ENCODE results near the gene IGSF21. TPM values are rescaled to one million over a fixed set of nuclear protein-coding genes. Genes with fewer than 3 reads are reported as not detected.

IGSF21 gene
- total RNA-seq, 2 experiments from 2014 or later = not detected

DNA sequence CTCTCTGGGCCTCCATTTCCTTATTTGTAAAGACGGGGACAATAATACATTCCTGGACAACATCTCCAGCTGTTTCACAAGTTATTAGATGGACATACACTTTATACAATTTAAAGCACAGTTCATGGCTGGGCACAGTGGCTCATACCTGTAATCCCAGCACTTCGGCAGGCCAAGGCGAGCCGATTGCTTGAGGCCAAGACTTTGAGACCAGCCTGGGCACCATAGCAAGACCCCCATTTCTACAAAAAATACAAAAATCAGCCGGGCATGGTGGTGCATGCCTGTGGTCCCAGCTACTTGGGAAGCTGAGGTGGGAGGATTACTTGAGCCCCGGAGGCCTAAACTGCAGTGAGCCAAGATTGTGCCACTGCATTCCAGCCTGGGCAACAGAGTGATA is 34.1 kb downstream of the IGSF21 start:
- intact Hi-C loops (cut with DNase I, micrococcal nuclease) = no loop called here
- TF ChIP-seq, protein P1, sequence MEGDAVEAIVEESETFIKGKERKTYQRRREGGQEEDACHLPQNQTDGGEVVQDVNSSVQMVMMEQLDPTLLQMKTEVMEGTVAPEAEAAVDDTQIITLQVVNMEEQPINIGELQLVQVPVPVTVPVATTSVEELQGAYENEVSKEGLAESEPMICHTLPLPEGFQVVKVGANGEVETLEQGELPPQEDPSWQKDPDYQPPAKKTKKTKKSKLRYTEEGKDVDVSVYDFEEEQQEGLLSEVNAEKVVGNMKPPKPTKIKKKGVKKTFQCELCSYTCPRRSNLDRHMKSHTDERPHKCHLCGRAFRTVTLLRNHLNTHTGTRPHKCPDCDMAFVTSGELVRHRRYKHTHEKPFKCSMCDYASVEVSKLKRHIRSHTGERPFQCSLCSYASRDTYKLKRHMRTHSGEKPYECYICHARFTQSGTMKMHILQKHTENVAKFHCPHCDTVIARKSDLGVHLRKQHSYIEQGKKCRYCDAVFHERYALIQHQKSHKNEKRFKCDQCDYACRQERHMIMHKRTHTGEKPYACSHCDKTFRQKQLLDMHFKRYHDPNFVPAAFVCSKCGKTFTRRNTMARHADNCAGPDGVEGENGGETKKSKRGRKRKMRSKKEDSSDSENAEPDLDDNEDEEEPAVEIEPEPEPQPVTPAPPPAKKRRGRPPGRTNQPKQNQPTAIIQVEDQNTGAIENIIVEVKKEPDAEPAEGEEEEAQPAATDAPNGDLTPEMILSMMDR (IDR thresholded peaks at IDR 0.05) = no peak
- Mint-ChIP-seq H3K9me3 (no peaks in the 10 kb centered on the region), H3K27me3 (peaks cover 26% of the 10 kb centered on the region), H3K36me3 (ENCODE audit: low read depth) (no peaks in the 10 kb centered on the region), H3K4me1 (ENCODE audit: low read depth) (no peaks in the 10 kb centered on the region), H3K27ac (no peak overlapping the region), H3K4me3 (no peak overlapping the region)
- Histone ChIP-seq H3K27me3 (ENCODE audit: control insufficient read depth in 1 of 2, insufficient read depth in 2 of 2, low read length in 2 of 2) (no peaks in the 10 kb centered on the region), H3K27ac (ENCODE audit: low read depth in 1 of 2, low read length in 2 of 2) (no peak overlapping the region), H3K36me3 (ENCODE audit: insufficient read depth, low read length) (no peaks in the 10 kb centered on the region), H3K9me3 (ENCODE audit: control insufficient read depth in 1 of 2, insufficient read depth in 1 of 2, low read length in 2 of 2) (no peaks in the 10 kb centered on the region), H3K4me1 (ENCODE audit: insufficient read depth, low read length) (no peaks in the 10 kb centered on the region), H3K4me3 (ENCODE audit: low read length) (no peak overlapping the region)
- no peak for ATAC-seq (ENCODE audit: poor library complexity)
- ChIA-PET CTCF (no interaction called here), POLR2A (no interaction called here)
- DNase-seq = no peak

DNA sequence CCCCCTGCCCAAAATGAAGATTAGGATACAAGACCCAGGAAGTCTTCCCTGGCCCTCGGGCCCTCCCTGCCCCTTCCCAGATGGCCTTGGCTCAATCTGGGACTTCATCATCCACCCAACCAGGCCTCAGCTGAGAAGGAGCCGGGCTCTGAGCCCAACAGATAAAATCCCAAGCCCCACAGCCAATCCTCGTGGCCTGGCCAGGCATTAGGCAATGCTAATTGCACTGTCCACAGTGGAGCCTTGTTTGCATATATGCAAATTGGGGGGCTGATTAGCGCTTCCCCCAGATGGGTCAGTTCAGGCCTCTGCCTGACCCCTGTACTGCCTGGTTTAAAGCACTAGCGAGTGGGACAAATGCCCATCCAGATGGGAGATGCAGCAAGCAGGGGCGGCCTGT is 34.9 kb downstream of the IGSF21 start:
- Histone ChIP-seq H3K36me3 (ENCODE audit: insufficient read depth, low read length) (no peaks in the 10 kb centered on the region), H3K4me1 (ENCODE audit: insufficient read depth, low read length) (no peaks in the 10 kb centered on the region), H3K27me3 (ENCODE audit: control insufficient read depth in 1 of 2, insufficient read depth in 2 of 2, low read length in 2 of 2) (no peaks in the 10 kb centered on the region), H3K27ac (ENCODE audit: low read depth in 1 of 2, low read length in 2 of 2) (no peak overlapping the region), H3K4me3 (ENCODE audit: low read length) (no peak overlapping the region), H3K9me3 (ENCODE audit: control insufficient read depth in 1 of 2, insufficient read depth in 1 of 2, low read length in 2 of 2) (no peaks in the 10 kb centered on the region)
- intact Hi-C loops (cut with DNase I, micrococcal nuclease) = no loop called here
- Mint-ChIP-seq H3K4me1 (ENCODE audit: low read depth) (no peaks in the 10 kb centered on the region), H3K27ac (no peak overlapping the region), H3K9me3 (no peaks in the 10 kb centered on the region), H3K36me3 (ENCODE audit: low read depth) (no peaks in the 10 kb centered on the region), H3K4me3 (no peak overlapping the region), H3K27me3 (peaks cover 21% of the 10 kb centered on the region)
- ATAC-seq (ENCODE audit: poor library complexity) = no peak
- CTCF ChIA-PET = no interaction called here
- no peak for DNase-seq
- POLR2A ChIA-PET = no interaction called here
- TF ChIP-seq, protein P1 (IDR thresholded peaks at IDR 0.05) = no peak

DNA sequence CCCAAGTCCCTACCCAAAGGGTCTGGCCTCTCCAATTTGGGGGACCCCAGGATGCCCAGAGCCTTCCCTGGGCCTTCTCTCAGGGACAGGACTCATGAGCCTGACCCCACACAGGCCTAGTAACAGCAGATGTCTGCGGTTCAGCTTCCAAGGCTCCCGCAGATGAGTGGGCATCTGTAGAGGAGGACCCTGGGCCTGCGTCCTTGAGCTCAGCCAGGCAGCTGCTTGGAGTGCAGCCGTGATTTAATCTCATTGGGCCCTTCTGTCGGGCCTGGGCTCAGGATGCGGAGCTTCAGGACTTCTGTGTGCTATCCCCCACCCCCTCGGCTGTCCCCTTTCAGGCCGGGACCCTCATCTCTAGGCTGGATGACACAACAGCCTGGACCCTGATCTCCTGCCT is 35.4 kb downstream of the IGSF21 start:
- ChIA-PET CTCF (no interaction called here), POLR2A (no interaction called here)
- H3K4me1 ChIP-seq (ENCODE audit: insufficient read depth, low read length) = no peaks in the 10 kb centered on the region
- intact Hi-C loops (cut with DNase I, micrococcal nuclease) = no loop called here
- ATAC-seq (ENCODE audit: poor library complexity) (no peak), DNase-seq (no peak)
- H3K27me3 ChIP-seq (ENCODE audit: control insufficient read depth in 1 of 2, insufficient read depth in 2 of 2, low read length in 2 of 2) = no peaks in the 10 kb centered on the region
- H3K36me3 ChIP-seq (ENCODE audit: insufficient read depth, low read length) = no peaks in the 10 kb centered on the region
- H3K36me3 Mint-ChIP-seq (ENCODE audit: low read depth) = no peaks in the 10 kb centered on the region
- no peaks in the 10 kb centered on the region for H3K9me3 Mint-ChIP-seq
- H3K4me3 Mint-ChIP-seq = no peak overlapping the region
- H3K27ac ChIP-seq (ENCODE audit: low read depth in 1 of 2, low read length in 2 of 2) = no peak overlapping the region
- TF ChIP-seq, protein P1 (IDR thresholded peaks at IDR 0.05) = no peak
- H3K4me3 ChIP-seq (ENCODE audit: low read length) = no peak overlapping the region
- no peak overlapping the region for H3K27ac Mint-ChIP-seq
- H3K4me1 Mint-ChIP-seq (ENCODE audit: low read depth) = no peaks in the 10 kb centered on the region
- H3K27me3 Mint-ChIP-seq = peaks cover 22% of the 10 kb centered on the region
- no peaks in the 10 kb centered on the region for H3K9me3 ChIP-seq (ENCODE audit: control insufficient read depth in 1 of 2, insufficient read depth in 1 of 2, low read length in 2 of 2)

Data from CD4-positive, alpha-beta T cell (primary cell).